ENCODE results near the gene SLC27A5.

DNA sequence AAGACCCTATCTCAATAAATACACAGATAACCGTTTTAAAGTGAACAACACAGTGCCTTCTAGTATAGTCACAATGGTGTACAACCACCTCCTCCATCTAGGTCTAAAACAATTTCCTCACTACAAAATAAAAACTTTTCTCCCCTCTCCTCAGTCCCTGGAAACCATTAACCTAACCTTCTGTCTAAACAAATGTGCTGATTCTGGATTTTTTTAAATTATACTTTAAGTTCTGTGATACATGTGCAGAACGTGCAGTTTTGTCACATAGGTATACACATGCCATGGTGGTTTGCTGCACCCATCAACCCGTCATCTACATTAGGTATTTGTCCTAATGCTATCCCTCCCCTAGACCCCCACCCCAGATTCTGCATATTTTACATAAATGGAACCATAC is 17.6 kb upstream of the SLC27A5 start:
- TF ChIP-seq, protein P1, sequence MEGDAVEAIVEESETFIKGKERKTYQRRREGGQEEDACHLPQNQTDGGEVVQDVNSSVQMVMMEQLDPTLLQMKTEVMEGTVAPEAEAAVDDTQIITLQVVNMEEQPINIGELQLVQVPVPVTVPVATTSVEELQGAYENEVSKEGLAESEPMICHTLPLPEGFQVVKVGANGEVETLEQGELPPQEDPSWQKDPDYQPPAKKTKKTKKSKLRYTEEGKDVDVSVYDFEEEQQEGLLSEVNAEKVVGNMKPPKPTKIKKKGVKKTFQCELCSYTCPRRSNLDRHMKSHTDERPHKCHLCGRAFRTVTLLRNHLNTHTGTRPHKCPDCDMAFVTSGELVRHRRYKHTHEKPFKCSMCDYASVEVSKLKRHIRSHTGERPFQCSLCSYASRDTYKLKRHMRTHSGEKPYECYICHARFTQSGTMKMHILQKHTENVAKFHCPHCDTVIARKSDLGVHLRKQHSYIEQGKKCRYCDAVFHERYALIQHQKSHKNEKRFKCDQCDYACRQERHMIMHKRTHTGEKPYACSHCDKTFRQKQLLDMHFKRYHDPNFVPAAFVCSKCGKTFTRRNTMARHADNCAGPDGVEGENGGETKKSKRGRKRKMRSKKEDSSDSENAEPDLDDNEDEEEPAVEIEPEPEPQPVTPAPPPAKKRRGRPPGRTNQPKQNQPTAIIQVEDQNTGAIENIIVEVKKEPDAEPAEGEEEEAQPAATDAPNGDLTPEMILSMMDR (IDR thresholded peaks at IDR 0.05) = no peak
- no peak for TF ChIP-seq POLR2A (IDR thresholded peaks at IDR 0.05)

Measured in body of pancreas (tissue), 4 donors.